Activated gamma-delta T cell (primary cell): Measurements from ENCODE around the gene TRIM65.
"Not testable (repeated sequence)": the region's sequence is repeated elsewhere in the genome, so short reads cannot be mapped to it uniquely, and the experiment has no call there.

Source experiments
- DNase-seq: peaks from one replicate; lab custom pipeline; 2025; lab: John Stamatoyannopoulos, UW

TRIM65 gene

GRCh38 chr17:75854101-75854748 is 42.5 kb downstream of the TRIM65 start:
- DNase-seq: no peak

GRCh38 chr17:75853433-75853832 is 43.3 kb downstream of the TRIM65 start:
- no peak for DNase-seq

GRCh38 chr17:75851693-75851991 is 45.1 kb downstream of the TRIM65 start:
- DNase-seq: not testable (repeated sequence)

GRCh38 chr17:75850928-75851692 is 45.6 kb downstream of the TRIM65 start:
- no peak for DNase-seq

GRCh38 chr17:75849724-75850123 is 47.0 kb downstream of the TRIM65 start:
- DNase-seq: no peak

GRCh38 chr17:75849279-75849646 is 47.5 kb downstream of the TRIM65 start:
- no peak for DNase-seq

- no peak for DNase-seq
Measured at GRCh38 chr17:75848523-75849278, 48.0 kb downstream of the TRIM65 start.

GRCh38 chr17:75847614-75848522 is 48.9 kb downstream of the TRIM65 start:
- DNase-seq: no peak

GRCh38 chr17:75846692-75847613 is 49.8 kb downstream of the TRIM65 start:
- no peak for DNase-seq

- no peak for DNase-seq
Measured at GRCh38 chr17:75845933-75846691, 50.6 kb downstream of the TRIM65 start.

GRCh38 chr17:75845058-75845711 is 51.6 kb downstream of the TRIM65 start:
- no peak for DNase-seq

GRCh38 chr17:75844530-75845057 is 52.2 kb downstream of the TRIM65 start:
- DNase-seq: no peak

GRCh38 chr17:75843577-75844529 is 52.9 kb downstream of the TRIM65 start, which contains the start of gene UNC13D:
UNC13D (minus strand) TSS chr17:75844404; CDS start chr17:75844337, 67 bp downstream.
- peak; percentile 50 for DNase-seq

GRCh38 chr17:75842963-75843576 is 53.7 kb downstream of the TRIM65 start:
- DNase-seq: no peak

- DNase-seq: no peak
Measured at GRCh38 chr17:75842411-75842810, 54.3 kb downstream of the TRIM65 start.

- DNase-seq: no peak
Measured at GRCh38 chr17:75840799-75841164, 56.0 kb downstream of the TRIM65 start.

GRCh38 chr17:75839942-75840798 is 56.6 kb downstream of the TRIM65 start:
- no peak for DNase-seq
